GM21786 (cell line): ENCODE data around the gene FAM193B.
"Not testable (repeated sequence)": the region's sequence is repeated elsewhere in the genome, so short reads cannot be mapped to it uniquely, and the experiment has no call there.

Experiments
- ATAC-seq: cut with Tn5 transposase; IDR thresholded peaks from one replicate; pipeline ENCODE4 v1.9.1; 2021; ENCODE audit not compliant: unreplicated experiment

The FAM193B gene

GRCh38 chr5:177487975-177488374 is 66.4 kb downstream of the FAM193B start:
- no peak for ATAC-seq

- ATAC-seq: no peak
Measured at GRCh38 chr5:177487144-177487543, 67.2 kb downstream of the FAM193B start.

GRCh38 chr5:177486256-177486655 is 68.1 kb downstream of the FAM193B start:
- no peak for ATAC-seq

GRCh38 chr5:177485753-177486152 is 68.6 kb downstream of the FAM193B start:
- ATAC-seq: not testable (repeated sequence)

GRCh38 chr5:177484902-177485549 is 69.3 kb downstream of the FAM193B start:
- no peak for ATAC-seq

GRCh38 chr5:177483994-177484901 is 70.1 kb downstream of the FAM193B start:
- ATAC-seq: no peak

- no peak for ATAC-seq
Measured at GRCh38 chr5:177483042-177483441, 71.3 kb downstream of the FAM193B start.

- no peak for ATAC-seq
Measured at GRCh38 chr5:177482359-177482795, 72.0 kb downstream of the FAM193B start.

GRCh38 chr5:177479774-177480173 is 74.6 kb downstream of the FAM193B start:
- no peak for ATAC-seq

GRCh38 chr5:177478711-177479646 is 75.4 kb downstream of the FAM193B start:
- no peak for ATAC-seq

GRCh38 chr5:177477701-177478477 is 76.5 kb downstream of the FAM193B start:
- ATAC-seq: no peak

GRCh38 chr5:177476531-177477233 is 77.7 kb downstream of the FAM193B start:
- ATAC-seq: no peak

GRCh38 chr5:177475563-177476427 is 78.6 kb downstream of the FAM193B start:
- no peak for ATAC-seq

GRCh38 chr5:177474846-177475562 is 79.4 kb downstream of the FAM193B start:
- no peak for ATAC-seq

- no peak for ATAC-seq
Measured at GRCh38 chr5:177474002-177474476, 80.3 kb downstream of the FAM193B start.

- no peak for ATAC-seq
Measured at GRCh38 chr5:177473443-177474001, 80.8 kb downstream of the FAM193B start, which contains the start of gene DBN1. DBN1 (minus strand) TSS chr5:177473634; CDS start chr5:177473521, 113 bp downstream.
